Tibial nerve (tissue), 4 donors: ENCODE measurements around the gene RASSF8. TPM values are rescaled to one million over a fixed set of nuclear protein-coding genes. Genes with fewer than 3 reads are reported as not detected.

Experiments
- DNase-seq, 2 donors: peaks; one replicate each; pipeline ENCODE4 v3.0.0-alpha.2; 2019; ENCODE audit warnings: low spot score in 2 of 2
- H3K27ac ChIP-seq, 4 donors: fragments of 200-600 bp; sonication (generic) in 3 of 4; one replicate each; pipeline ENCODE4 v1.5.1; 2017 to 2019; ENCODE audit warnings: mild to moderate bottlenecking in 1 of 4
- H3K27me3 ChIP-seq, 2 donors: fragments of 200-600 bp; sonication (generic) in 1 of 2; one replicate each; pipeline versions ENCODE4 v1.5.1 to v1.6.0; 2017 to 2019
- H3K36me3 ChIP-seq, 3 donors: fragments of 200-600 bp; sonication (generic); one replicate each; pipeline ENCODE4 v1.5.1; 2018 to 2019
- H3K4me1 ChIP-seq, 4 donors: fragments of 200-600 bp; sonication (generic) in 3 of 4; one replicate each; pipeline ENCODE4 v1.5.1; 2017 to 2019
- H3K4me3 ChIP-seq, 4 donors: fragments of 200-600 bp; sonication (generic) in 3 of 4; one replicate each; pipeline ENCODE4 v1.5.1; 2017 to 2019; ENCODE audit warnings: mild to moderate bottlenecking in 1 of 4, moderate library complexity in 1 of 4
- H3K9me3 ChIP-seq, 4 donors: fragments of 200-600 bp; sonication (generic) in 3 of 4; one replicate each; pipeline ENCODE4 v1.5.1; 2017 to 2019
- EP300 ChIP-seq, 2 donors: sonication (generic); formaldehyde crosslinking; IDR thresholded peaks; one replicate each; pipeline ENCODE4 v1.6.1; 2017; ENCODE audit warnings: antibody characterized with exemption in 2 of 2, mild to moderate bottlenecking in 1 of 2
- POLR2A ChIP-seq, 2 donors: fragments of 450-650 bp; IDR thresholded peaks; one replicate each; pipeline ENCODE4 v1.6.1; 2017; ENCODE audit warnings: antibody characterized with exemption in 2 of 2, mild to moderate bottlenecking in 2 of 2, moderate library complexity in 2 of 2
- WGBS, 2 donors: methylation state at CpG; one replicate each; pipeline ENCODE4 v1.1.5; 2018; 5-methylcytosine and 5-hydroxymethylcytosine counted together
- total RNA-seq, 4 donors: library from RNA; depleted of rRNA; stranded (reverse); fragments of >200 nt; gene quantifications; one replicate each; pipeline ENCODE4 v1.1.0, GENCODE V29; 2016
- TF ChIP-seq, protein P1 (sequence below), 5 experiments: fragments of 200-600 bp in 3 of 5; fragments of 450-650 bp in 2 of 5; sonication (generic) in 3 of 5; IDR thresholded peaks; one replicate each; pipeline ENCODE4 v1.5.1; 2016 to 2019; ENCODE audit warnings: antibody characterized with exemption in 5 of 5, mild to moderate bottlenecking in 3 of 5, moderate library complexity in 2 of 5

RASSF8 gene
- total RNA-seq, 4 donors from 2014 or later, result 42.9 to 87.2 (median 76.1) TPM

DNA sequence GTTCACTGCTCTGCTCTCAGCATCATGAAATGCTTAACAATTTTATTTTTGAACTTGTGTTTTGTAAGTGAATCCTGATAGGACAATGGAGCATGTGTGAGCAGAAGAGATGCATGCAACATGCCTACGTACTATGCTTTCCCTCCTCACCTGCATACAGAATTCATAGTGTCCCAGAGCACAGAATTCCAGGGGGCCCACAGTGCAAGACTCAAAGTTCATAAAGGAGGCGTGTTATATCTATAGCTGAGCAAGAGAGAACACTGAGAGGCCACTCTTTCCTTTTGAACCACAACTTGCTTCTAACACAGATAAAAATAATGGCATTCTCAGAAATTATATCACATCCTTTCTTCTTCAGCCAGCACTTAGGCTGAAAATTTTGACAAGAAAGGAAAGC lies 137.6 kb downstream of the RASSF8 start:
- Histone ChIP-seq H3K9me3 (no peaks in the 10 kb centered on the region), H3K36me3 (no peaks in the 10 kb centered on the region), H3K27ac (no peak overlapping the region), H3K27me3 (no peaks in the 10 kb centered on the region), H3K4me1 (peaks cover 0 to 11% (median 0%) of the 10 kb centered on the region in 4 donors), H3K4me3 (no peak overlapping the region)
- DNase-seq, result no peak
- 93 to 96% methylated on average over 2 of the region's 2 CpGs for WGBS, 2 donors
- TF ChIP-seq EP300 (IDR thresholded peaks at IDR 0.05) (no peak), POLR2A (IDR thresholded peaks at IDR 0.05) (no peak)
- TF ChIP-seq, protein P1, sequence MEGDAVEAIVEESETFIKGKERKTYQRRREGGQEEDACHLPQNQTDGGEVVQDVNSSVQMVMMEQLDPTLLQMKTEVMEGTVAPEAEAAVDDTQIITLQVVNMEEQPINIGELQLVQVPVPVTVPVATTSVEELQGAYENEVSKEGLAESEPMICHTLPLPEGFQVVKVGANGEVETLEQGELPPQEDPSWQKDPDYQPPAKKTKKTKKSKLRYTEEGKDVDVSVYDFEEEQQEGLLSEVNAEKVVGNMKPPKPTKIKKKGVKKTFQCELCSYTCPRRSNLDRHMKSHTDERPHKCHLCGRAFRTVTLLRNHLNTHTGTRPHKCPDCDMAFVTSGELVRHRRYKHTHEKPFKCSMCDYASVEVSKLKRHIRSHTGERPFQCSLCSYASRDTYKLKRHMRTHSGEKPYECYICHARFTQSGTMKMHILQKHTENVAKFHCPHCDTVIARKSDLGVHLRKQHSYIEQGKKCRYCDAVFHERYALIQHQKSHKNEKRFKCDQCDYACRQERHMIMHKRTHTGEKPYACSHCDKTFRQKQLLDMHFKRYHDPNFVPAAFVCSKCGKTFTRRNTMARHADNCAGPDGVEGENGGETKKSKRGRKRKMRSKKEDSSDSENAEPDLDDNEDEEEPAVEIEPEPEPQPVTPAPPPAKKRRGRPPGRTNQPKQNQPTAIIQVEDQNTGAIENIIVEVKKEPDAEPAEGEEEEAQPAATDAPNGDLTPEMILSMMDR (IDR thresholded peaks at IDR 0.05), result no peak

DNA sequence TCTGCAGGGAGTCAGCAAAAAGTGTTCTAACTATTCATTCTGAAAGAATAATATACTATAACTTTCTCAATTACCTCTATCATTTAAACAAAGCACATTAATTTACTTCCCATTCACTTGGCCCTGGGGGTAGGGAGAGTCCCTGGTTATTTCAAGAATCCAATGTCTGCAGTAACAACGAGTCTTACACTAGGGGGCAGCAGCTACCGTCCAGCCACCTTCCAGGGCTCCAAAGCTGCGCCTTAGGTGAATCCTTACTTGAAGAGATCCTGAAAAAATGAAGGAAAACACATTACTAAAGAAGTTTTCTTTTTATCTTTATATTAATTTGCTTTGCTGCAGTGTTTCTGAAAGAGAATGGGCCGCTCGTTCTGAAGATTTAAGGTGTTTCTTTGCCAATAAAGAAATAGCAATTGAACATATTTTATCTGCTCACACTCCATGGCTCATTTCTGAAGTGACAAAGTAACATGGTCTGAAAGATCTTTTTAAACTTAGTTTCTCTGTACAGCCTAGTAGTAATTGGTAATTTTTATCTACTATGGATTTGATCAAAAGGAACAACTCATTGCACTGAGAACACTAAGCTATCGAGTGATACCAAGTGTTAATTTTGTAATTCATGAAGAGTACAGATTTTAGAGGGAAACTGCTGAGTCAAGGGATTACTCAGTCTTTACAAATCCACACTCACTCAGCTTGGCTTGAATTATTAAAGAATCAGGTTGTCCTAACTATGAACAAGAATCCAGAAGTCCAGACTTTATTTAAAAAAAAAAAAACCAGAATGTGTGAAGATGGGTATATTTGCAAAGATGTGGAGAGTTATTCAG lies 138.8 kb downstream of the RASSF8 start:
- Histone ChIP-seq H3K4me1 (peaks cover 0 to 8% (median 0%) of the 10 kb centered on the region in 4 donors), H3K4me3 (no peak overlapping the region), H3K9me3 (no peaks in the 10 kb centered on the region), H3K36me3 (no peaks in the 10 kb centered on the region), H3K27ac (no peak overlapping the region), H3K27me3 (no peaks in the 10 kb centered on the region)
- TF ChIP-seq, protein P1 (IDR thresholded peaks at IDR 0.05), result peak; percentile 83 to 94 (median 89)
- TF ChIP-seq EP300 (IDR thresholded peaks at IDR 0.05) (peak in 1 of 2 donors; percentile 39), POLR2A (IDR thresholded peaks at IDR 0.05) (no peak)
- DNase-seq, result peak in 1 of 2 donors; percentile 48
- 10 to 13% methylated on average over 6 of the region's 6 CpGs for WGBS, 2 donors

DNA sequence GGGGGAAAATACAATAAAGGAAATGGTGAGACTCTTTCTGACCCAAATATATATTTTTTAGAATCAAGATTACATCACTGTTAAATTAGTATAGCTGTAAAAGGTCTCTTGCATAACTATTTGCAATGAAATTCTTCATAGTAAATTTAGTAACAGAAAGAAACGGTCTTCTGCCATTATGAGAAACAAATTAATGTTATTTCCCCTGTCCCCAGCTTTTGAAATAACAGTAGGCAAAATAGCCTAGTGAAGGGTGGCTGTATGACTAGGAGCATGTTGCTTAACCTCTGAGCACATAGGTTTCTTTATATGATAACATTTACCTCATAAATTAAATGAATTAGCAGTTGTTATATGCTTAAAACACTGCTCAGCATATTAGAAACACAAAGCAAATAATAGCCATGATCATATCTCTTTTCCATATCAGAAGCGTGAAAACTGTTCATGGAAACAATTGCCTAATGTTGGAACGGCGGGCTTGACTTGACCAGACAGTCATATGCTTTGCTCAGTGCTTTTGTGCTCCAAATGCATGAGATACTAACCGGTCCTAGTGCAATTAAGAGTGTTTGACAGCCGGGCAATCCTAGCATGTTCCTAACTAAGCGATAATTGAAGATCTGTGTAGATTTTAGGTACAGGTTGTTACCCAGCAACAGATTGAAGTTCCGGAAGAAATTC lies 142.3 kb downstream of the RASSF8 start:
- no peak for DNase-seq
- no peak for TF ChIP-seq POLR2A (IDR thresholded peaks at IDR 0.05)
- TF ChIP-seq, protein P1 (IDR thresholded peaks at IDR 0.05), result no peak
- no peak for TF ChIP-seq EP300 (IDR thresholded peaks at IDR 0.05)
- WGBS, 2 donors, result 84 to 88% methylated on average over 8 of the region's 8 CpGs
- Histone ChIP-seq H3K4me1 (peaks cover 0 to 8% (median 0%) of the 10 kb centered on the region in 4 donors), H3K36me3 (no peaks in the 10 kb centered on the region), H3K27ac (no peak overlapping the region), H3K27me3 (no peaks in the 10 kb centered on the region), H3K9me3 (no peaks in the 10 kb centered on the region), H3K4me3 (no peak overlapping the region)

DNA sequence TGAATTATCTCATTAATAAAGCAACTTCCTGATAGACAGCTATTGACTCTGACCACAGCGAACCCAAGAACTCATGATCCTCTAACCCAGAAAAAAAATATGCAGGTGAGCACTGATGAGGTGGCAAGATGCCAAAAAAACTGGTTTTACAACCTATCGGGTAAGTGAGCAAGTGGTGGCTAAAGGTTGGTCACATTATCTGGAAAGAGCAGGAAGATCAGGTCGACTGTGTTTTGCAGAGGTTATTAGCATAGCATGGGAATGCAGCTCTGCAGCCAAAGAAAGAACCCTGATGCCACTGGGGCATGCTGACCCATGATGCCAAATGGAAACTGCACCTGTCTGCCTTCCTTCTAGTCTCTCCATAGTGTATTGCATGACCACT lies 142.9 kb downstream of the RASSF8 start:
- no peaks in the 10 kb centered on the region for H3K27me3 ChIP-seq
- peaks cover 0 to 8% (median 0%) of the 10 kb centered on the region in 4 donors for H3K4me1 ChIP-seq
- 62 to 66% methylated on average over 3 of the region's 3 CpGs for WGBS, 2 donors
- DNase-seq, result no peak
- no peak overlapping the region for H3K4me3 ChIP-seq
- H3K36me3 ChIP-seq, result no peaks in the 10 kb centered on the region
- TF ChIP-seq, protein P1 (IDR thresholded peaks at IDR 0.05), result no peak
- TF ChIP-seq POLR2A (IDR thresholded peaks at IDR 0.05) (no peak), EP300 (IDR thresholded peaks at IDR 0.05) (no peak)
- no peaks in the 10 kb centered on the region for H3K9me3 ChIP-seq
- H3K27ac ChIP-seq, result no peak overlapping the region

DNA sequence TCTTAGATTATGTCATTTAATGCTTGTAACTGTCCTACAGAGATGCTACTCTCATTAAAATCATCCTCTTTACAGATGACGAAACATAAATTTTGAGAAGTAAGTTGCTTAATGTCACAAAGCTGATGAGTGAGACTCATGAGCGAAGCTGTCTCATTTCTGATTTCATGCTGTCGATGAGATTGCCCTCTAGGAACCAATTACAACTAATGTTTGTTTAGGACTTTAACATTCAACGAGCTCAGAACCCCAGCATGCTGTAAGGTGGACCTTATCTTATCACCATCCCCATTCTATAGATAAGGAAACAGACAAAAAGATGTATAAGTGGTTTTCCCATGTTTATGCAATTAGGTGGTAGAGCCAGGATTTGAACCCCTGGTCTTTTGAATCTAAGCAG lies 143.3 kb downstream of the RASSF8 start:
- TF ChIP-seq, protein P1 (IDR thresholded peaks at IDR 0.05), result no peak
- TF ChIP-seq EP300 (IDR thresholded peaks at IDR 0.05) (no peak), POLR2A (IDR thresholded peaks at IDR 0.05) (no peak)
- WGBS, 2 donors, result 79 to 80% methylated on average over 4 of the region's 4 CpGs
- Histone ChIP-seq H3K27me3 (no peaks in the 10 kb centered on the region), H3K36me3 (no peaks in the 10 kb centered on the region), H3K4me3 (no peak overlapping the region), H3K27ac (no peak overlapping the region), H3K9me3 (no peaks in the 10 kb centered on the region), H3K4me1 (peaks cover 0 to 8% (median 0%) of the 10 kb centered on the region in 4 donors)
- DNase-seq, result no peak
